OCI-LY7 (cell line): Measurements from ENCODE around the gene LPA.

ENCODE experiments used
- CTCF ChIP-seq: fragments of 200-600 bp; sonication (generic); conservative IDR thresholded peaks from 2 replicates; pipeline ENCODE4 v1.5.1; 2014; ENCODE audit warnings: mild to moderate bottlenecking, antibody characterized with exemption, low read length, moderate library complexity, mixed read lengths
- EZH2phosphoT487 ChIP-seq: fragments of 200-600 bp; sonication (generic); IDR thresholded peaks from 2 replicates; pipeline ENCODE4 v1.6.1; 2018; ENCODE audit warnings: low read depth, borderline replicate concordance, mild to moderate bottlenecking, mixed run types, antibody characterized with exemption, low read length, moderate library complexity, mixed read lengths

- TF ChIP-seq CTCF (no peak), EZH2phosphoT487 (no peak)
Observed at GRCh38 chr6:160535270-160535669, 128.8 kb downstream of the LPA start.
